Astrocyte (in vitro differentiated cells and primary cell): Measurements from ENCODE around the gene NAMPT. TPM values are rescaled to one million over a fixed set of nuclear protein-coding genes. Genes with fewer than 3 reads are reported as not detected.

Experiments
- DNase-seq: peaks from one replicate; pipeline ENCODE4 v3.0.0-alpha.2; 2010; ENCODE audit warnings: low read depth
- FAIRE-seq: peaks from 2 replicates; lab custom pipeline; 2011; peaks lifted over from hg19 to GRCh38; lab: Jason Lieb, UNC
- H2AFZ ChIP-seq: 2 replicates; pipeline ENCODE4 v1.6.0; 2012; ENCODE audit warnings: low read depth, low read length, inconsistent platforms
- H3K27ac ChIP-seq: 2 replicates; pipeline ENCODE4 v1.5.1; 2011; ENCODE audit warnings: low read depth, low read length, inconsistent platforms
- H3K27me3 ChIP-seq: 2 replicates; pipeline ENCODE4 v1.6.0; 2011; ENCODE audit warnings: low read length, inconsistent platforms; ENCODE audit not compliant: insufficient read depth
- H3K36me3 ChIP-seq: 2 replicates; pipeline ENCODE4 v1.5.1; 2011; ENCODE audit warnings: low read length, inconsistent platforms; ENCODE audit not compliant: insufficient read depth
- H3K4me1 ChIP-seq: 2 replicates; pipeline ENCODE4 v1.5.1; 2011; ENCODE audit warnings: low read length, inconsistent platforms; ENCODE audit not compliant: insufficient read depth
- H3K4me2 ChIP-seq: 2 replicates; pipeline ENCODE4 v1.6.0; 2012; ENCODE audit warnings: low read length, inconsistent platforms
- H3K4me3 ChIP-seq: 2 replicates; pipeline ENCODE4 v1.5.1; 2011; ENCODE audit warnings: low read depth, mild to moderate bottlenecking, low read length, inconsistent platforms; ENCODE audit not compliant: insufficient read depth
- H3K79me2 ChIP-seq: 2 replicates; pipeline ENCODE4 v1.6.0; 2012; ENCODE audit warnings: mild to moderate bottlenecking, low read length, inconsistent platforms; ENCODE audit not compliant: insufficient read depth
- H3K9ac ChIP-seq: 2 replicates; pipeline ENCODE4 v1.6.0; 2012; ENCODE audit warnings: mild to moderate bottlenecking, low read length, inconsistent platforms
- H3K9me3 ChIP-seq: 2 replicates; pipeline ENCODE4 v1.5.1; 2012; ENCODE audit warnings: low read depth, mild to moderate bottlenecking, low read length, inconsistent platforms; ENCODE audit not compliant: insufficient read depth
- H4K20me1 ChIP-seq: 2 replicates; pipeline ENCODE4 v1.6.0; 2012; ENCODE audit warnings: low read length, inconsistent platforms; ENCODE audit not compliant: insufficient read depth
- H3K27ac Mint-ChIP-seq: one replicate; pipeline ENCODE4 v1.8.0; 2021; ENCODE audit warnings: mild to moderate bottlenecking, mixed read lengths; ENCODE audit not compliant: unreplicated experiment
- H3K27me3 Mint-ChIP-seq: one replicate; pipeline ENCODE4 v1.8.0; 2021; ENCODE audit warnings: low read depth, mixed read lengths; ENCODE audit not compliant: unreplicated experiment
- H3K36me3 Mint-ChIP-seq: one replicate; pipeline ENCODE4 v1.8.0; 2021; ENCODE audit warnings: low read depth, mixed read lengths; ENCODE audit not compliant: unreplicated experiment
- H3K4me1 Mint-ChIP-seq: one replicate; pipeline ENCODE4 v1.8.0; 2021; ENCODE audit warnings: low read depth, mixed read lengths; ENCODE audit not compliant: unreplicated experiment
- H3K4me3 Mint-ChIP-seq: one replicate; pipeline ENCODE4 v1.8.0; 2021; ENCODE audit warnings: mild to moderate bottlenecking, moderate library complexity, mixed read lengths; ENCODE audit not compliant: unreplicated experiment
- H3K9me3 Mint-ChIP-seq: one replicate; pipeline ENCODE4 v1.8.0; 2021; ENCODE audit warnings: mild to moderate bottlenecking, mixed read lengths; ENCODE audit not compliant: unreplicated experiment
- CTCF ChIP-seq: IDR thresholded peaks from 2 replicates; pipeline ENCODE4 v1.5.1; 2011; ENCODE audit warnings: low read depth, mild to moderate bottlenecking, inconsistent platforms, low read length, moderate library complexity; ENCODE audit not compliant: insufficient read depth
- EZH2 ChIP-seq: IDR thresholded peaks from 2 replicates; pipeline ENCODE4 v1.6.1; 2012; ENCODE audit warnings: mild to moderate bottlenecking, low read length, inconsistent platforms; ENCODE audit not compliant: insufficient read depth
- total RNA-seq: library from RNA; stranded (reverse); gene quantifications from 2 replicates; pipeline ENCODE4 v1.2.1, GENCODE V29; 2021

Gene NAMPT
- total RNA-seq, 1 donor from 2014 or later, result 52.1 TPM

- peak overlapping the region; percentile 56 for H3K27ac ChIP-seq
These were observed 45.4 kb upstream of the NAMPT start for GRCh38 chr7:106329971-106330733.

GRCh38 chr7:106329408-106329807, 44.6 kb upstream of the NAMPT start:
- FAIRE-seq, result no peak
- Histone ChIP-seq H3K4me1 (peaks cover 14% of the 10 kb centered on the region), H3K27me3 (no peaks in the 10 kb centered on the region), H3K9ac (peak overlapping the region; percentile 33), H4K20me1 (no peaks in the 10 kb centered on the region), H3K4me3 (no peak overlapping the region), H3K27ac (peak overlapping the region; percentile 56), H3K79me2 (no peaks in the 10 kb centered on the region), H3K9me3 (no peaks in the 10 kb centered on the region), H3K4me2 (peak overlapping the region; percentile 62), H3K36me3 (no peaks in the 10 kb centered on the region), H2AFZ (peak overlapping the region; percentile 2)
- Mint-ChIP-seq H3K27ac (no peak overlapping the region), H3K27me3 (no peaks in the 10 kb centered on the region), H3K4me1 (peaks cover 16% of the 10 kb centered on the region), H3K9me3 (no peaks in the 10 kb centered on the region), H3K4me3 (no peak overlapping the region), H3K36me3 (no peaks in the 10 kb centered on the region)
- TF ChIP-seq EZH2 (no peak), CTCF (no peak)
- peak; percentile 32 for DNase-seq

More at GRCh38 chr7:106329971-106330733, 45.4 kb upstream of the NAMPT start:
- H3K27me3 Mint-ChIP-seq, result no peaks in the 10 kb centered on the region
- Histone ChIP-seq H4K20me1 (no peaks in the 10 kb centered on the region), H3K4me1 (peaks cover 14% of the 10 kb centered on the region), H3K36me3 (no peaks in the 10 kb centered on the region), H3K4me2 (peak overlapping the region; percentile 62), H3K9me3 (no peaks in the 10 kb centered on the region), H3K4me3 (no peak overlapping the region), H3K27me3 (no peaks in the 10 kb centered on the region), H3K79me2 (no peaks in the 10 kb centered on the region), H2AFZ (peak overlapping the region; percentile 2), H3K9ac (peak overlapping the region; percentile 33)
- DNase-seq (peak; percentile 78), FAIRE-seq (no peak)
- no peak overlapping the region for H3K4me3 Mint-ChIP-seq
- no peaks in the 10 kb centered on the region for H3K36me3 Mint-ChIP-seq
- peak overlapping the region; percentile 1 for H3K27ac Mint-ChIP-seq
- peaks cover 16% of the 10 kb centered on the region for H3K4me1 Mint-ChIP-seq
- no peak for TF ChIP-seq EZH2
- TF ChIP-seq CTCF, result no peak
- no peaks in the 10 kb centered on the region for H3K9me3 Mint-ChIP-seq
